Choroid plexus epithelial cell (primary cell): ENCODE measurements around the gene PLEKHN1.

Experiments used
- DNase-seq: peaks from one replicate; pipeline ENCODE4 v3.0.0-alpha.2; 2010; ENCODE audit warnings: low read depth
- H3K4me3 ChIP-seq: 2 replicates; pipeline ENCODE4 v1.5.1; 2011; ENCODE audit warnings: low read depth, mild to moderate bottlenecking, control low read depth, low read length, moderate library complexity
- TF ChIP-seq, protein P1 (sequence below): conservative IDR thresholded peaks from 2 replicates; pipeline ENCODE4 v1.5.1; 2011; ENCODE audit warnings: low read depth, mild to moderate bottlenecking, control low read depth, inconsistent platforms, low read length, moderate library complexity

The PLEKHN1 gene

DNA sequence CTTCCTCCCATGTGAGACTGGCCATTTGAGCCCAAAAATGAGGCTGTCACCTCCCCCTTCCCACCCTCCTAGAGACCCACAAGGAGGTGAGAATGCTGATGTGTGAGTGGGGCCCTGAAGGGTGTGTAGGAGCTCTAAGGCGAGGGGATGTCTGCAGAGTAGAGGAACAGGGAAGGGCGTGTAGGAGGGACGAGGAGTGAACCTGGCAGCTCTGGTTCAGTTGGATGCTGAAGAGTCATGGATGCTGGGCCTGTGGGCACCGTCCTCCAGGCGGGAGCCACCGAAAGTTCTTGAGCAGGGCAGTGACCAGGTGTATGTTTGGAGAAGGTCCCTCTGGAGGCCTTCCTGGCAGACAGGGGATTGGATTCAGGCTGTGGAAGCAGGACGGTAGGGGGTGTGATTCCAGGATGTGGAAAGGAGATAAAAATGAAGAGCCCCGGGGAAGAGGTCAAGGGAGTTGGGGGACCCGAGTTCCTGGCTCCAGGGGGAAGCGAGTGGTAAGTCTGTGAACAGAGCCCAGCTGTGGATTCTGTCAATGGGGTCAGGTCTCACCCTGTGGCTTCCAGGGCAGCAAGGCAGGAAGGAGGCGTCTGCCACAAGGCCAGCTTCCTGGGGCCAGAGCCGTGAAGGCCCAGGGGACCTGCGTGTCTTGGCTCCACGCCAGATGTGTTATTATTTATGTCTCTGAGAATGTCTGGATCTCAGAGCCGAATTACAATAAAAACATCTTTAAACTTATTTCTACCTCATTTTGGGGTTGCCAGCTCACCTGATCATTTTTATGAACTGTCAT, 34.7 kb upstream of the PLEKHN1 start:
- H3K4me3 ChIP-seq = no peak overlapping the region
- DNase-seq = no peak
- TF ChIP-seq, protein P1, sequence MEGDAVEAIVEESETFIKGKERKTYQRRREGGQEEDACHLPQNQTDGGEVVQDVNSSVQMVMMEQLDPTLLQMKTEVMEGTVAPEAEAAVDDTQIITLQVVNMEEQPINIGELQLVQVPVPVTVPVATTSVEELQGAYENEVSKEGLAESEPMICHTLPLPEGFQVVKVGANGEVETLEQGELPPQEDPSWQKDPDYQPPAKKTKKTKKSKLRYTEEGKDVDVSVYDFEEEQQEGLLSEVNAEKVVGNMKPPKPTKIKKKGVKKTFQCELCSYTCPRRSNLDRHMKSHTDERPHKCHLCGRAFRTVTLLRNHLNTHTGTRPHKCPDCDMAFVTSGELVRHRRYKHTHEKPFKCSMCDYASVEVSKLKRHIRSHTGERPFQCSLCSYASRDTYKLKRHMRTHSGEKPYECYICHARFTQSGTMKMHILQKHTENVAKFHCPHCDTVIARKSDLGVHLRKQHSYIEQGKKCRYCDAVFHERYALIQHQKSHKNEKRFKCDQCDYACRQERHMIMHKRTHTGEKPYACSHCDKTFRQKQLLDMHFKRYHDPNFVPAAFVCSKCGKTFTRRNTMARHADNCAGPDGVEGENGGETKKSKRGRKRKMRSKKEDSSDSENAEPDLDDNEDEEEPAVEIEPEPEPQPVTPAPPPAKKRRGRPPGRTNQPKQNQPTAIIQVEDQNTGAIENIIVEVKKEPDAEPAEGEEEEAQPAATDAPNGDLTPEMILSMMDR = peak; percentile 16

DNA sequence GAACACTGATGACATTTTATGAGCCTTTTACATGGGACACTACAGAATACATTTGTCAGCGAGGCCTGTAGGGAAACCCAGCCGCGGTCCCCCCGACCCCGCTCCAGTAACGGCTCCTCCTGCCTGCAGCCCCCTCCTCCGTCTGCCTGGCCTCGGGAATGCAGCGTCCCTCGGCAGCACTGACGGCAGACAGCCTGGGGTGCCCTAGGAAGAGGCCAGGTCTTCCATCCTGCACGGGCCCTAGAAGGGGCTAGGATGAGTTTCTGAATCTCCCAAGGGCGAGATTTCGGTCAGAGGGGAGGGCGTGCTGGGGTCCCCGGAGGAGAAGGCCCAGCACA, 34.1 kb upstream of the PLEKHN1 start:
- TF ChIP-seq, protein P1 = no peak
- no peak overlapping the region for H3K4me3 ChIP-seq
- no peak for DNase-seq

DNA sequence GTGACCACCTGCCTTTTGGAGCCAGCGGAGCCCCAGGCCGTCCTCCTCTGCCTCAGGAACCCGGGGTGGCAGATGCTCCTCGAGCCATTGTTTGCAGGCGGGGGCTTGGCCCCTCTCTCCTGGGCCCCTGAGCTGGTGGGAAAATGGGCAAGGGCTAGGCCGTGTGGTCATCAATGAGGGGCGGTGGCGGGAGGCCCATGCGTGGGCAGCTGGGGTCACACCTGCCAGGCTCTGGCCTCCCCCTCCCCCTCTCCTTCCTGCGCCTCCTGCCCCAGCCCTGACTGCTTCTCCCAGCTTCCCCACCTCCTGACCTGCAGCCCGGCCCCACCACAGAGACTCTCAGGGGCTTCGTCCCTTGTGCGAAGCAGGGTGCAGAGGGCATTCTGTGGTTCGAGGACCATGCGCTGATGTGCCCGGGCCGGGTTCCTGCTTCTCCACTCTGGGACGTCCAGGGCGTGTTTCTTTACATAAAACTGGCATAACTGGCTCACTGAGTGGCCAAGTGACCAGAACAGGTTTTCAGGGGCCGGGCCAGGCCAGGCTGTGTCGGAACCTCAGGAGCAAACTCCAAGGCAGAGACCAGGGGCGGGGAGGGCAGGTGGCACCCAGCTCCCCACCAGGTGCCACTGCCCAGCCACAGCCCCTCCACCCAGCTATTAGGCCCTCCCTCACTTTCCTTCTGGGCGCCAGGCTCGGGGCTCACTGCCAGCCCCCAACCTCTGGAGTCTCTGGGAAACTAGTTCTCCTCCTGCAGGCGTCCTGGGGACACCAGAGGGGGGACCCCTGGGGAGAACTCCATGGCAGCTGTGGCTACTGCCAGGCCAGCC, 33.3 kb upstream of the PLEKHN1 start:
- TF ChIP-seq, protein P1 = no peak
- no peak for DNase-seq
- H3K4me3 ChIP-seq = no peak overlapping the region

DNA sequence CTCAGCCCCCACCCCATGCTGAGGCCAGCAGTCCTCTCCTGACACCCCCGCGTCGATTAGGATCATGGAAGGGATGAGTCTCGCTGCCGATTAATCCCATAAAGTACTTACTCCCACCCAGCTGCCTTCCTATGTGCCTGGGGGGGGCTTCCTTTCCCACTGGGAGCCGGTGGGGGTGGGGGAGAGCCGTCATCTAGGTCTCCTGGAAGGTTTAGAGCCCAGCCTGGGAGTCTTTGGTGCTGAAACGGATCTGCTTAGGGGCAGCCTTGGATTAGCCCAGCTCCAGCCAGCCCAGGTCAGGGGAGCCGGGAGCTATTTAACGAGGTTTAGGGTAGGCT, 32.7 kb upstream of the PLEKHN1 start:
- H3K4me3 ChIP-seq = no peak overlapping the region
- no peak for DNase-seq
- TF ChIP-seq, protein P1 = no peak

DNA sequence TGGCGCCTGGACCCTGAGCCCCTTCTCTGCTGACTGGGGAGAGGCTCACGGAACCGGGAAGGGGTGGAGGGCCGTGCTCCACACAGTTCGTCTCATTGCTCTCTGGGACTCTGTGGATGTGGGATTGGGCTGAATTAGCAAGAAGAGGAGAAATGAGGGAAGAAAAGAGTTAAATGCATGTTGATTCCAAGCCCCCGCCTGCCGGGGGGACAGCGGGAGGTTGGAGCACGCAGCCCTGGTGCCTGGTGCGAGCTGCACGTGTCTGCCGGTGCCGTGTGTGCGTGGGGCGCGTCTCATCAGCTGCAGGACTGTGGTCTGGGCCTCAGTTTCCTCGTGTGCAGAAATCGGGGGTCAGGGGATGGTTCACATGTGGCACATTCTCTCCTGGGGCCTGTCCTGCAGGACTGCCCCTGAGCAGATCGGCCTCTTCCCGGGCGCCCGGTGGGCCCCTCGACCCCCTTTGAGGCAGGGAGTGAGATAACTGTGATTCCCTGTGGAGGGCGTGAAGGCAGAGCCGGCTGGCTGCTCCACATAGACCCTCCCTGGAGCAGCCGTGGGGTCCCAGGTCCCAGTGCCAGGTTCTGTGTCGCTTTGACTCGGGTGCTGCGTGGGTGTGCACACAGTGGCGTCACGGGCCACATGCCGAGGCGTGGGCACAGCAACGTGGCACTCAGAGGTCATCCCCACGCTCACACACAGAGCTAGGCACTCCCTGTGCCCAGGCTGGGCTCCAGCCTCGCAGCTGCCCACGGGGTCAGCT, 31.1 kb upstream of the PLEKHN1 start:
- H3K4me3 ChIP-seq = no peak overlapping the region
- TF ChIP-seq, protein P1 = no peak
- DNase-seq = no peak

DNA sequence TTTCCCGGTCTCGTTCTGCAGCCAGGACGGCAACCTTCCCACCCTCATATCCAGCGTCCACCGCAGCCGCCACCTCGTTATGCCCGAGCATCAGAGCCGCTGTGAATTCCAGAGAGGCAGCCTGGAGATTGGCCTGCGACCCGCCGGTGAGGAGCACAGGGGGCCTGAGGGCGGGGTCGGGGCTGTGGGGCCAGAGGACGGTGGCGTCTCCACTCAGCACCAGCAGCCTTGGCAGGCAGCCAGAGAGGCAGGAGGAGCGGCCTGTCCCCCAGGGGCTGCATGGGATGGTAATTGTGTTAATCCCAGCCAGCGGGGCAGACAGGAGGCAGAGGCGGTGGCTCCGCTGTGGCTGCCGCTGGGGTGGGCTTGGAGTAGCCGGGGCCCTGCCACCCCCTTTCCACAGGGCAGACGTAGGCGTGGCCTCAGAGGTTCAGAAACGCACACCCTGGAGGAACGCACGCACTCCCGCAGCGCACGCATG, 30.5 kb upstream of the PLEKHN1 start:
- TF ChIP-seq, protein P1 = no peak
- no peak overlapping the region for H3K4me3 ChIP-seq
- DNase-seq = no peak
